ENCODE results near the gene RAMP3. TPM values are rescaled to one million over a fixed set of nuclear protein-coding genes. Genes with fewer than 3 reads are reported as not detected.

Gene RAMP3
- polyA plus RNA-seq, 2 of the 4 experiments (the other 2 are of a cell fraction): not detected

GRCh38 chr7:45181991-45182855 lies 24.6 kb downstream of the RAMP3 start:
- no peaks in the 10 kb centered on the region for H3K9me3 ChIP-seq
- DNase-seq (ENCODE audit: low read depth in 1 of 2, low spot score in 1 of 2): no peak
- CTCF ChIA-PET: interaction anchor here (1.0 to 1.2 kb wide), 2 partner anchors 24 to 672 kb away, joined by 3 read pairs; no protein-coding TSS in a partner anchor
- ATAC-seq: no peak
- H3K4me3 ChIP-seq: no peak overlapping the region
- WGBS (ENCODE audit: missing lambda C conversion rate): 38% methylated on average over 7 of the region's 8 CpGs
- H3K4me1 ChIP-seq: no peaks in the 10 kb centered on the region
- H3K4me2 ChIP-seq: no peak overlapping the region
- no peak for FAIRE-seq
- POLR2A ChIA-PET: no interaction called here
- H3K27ac ChIP-seq: no peak overlapping the region
- TF ChIP-seq HOXB5 (CRISPR knock-in tag; IDR thresholded peaks at IDR 0.05) (no peak), NR3C1 (IDR thresholded peaks at IDR 0.05) (no peak), NFE2L2 (conservative IDR thresholded peaks at IDR 0.05; ENCODE audit: low read length) (no peak), POLR2A (IDR thresholded peaks at IDR 0.05; ENCODE audit: low read length) (no peak), ZNF302 (CRISPR knock-in tag; IDR thresholded peaks at IDR 0.05) (no peak), CEBPB (IDR thresholded peaks at IDR 0.05) (no peak), CBX8 (IDR thresholded peaks at IDR 0.05) (no peak), BHLHE40 (IDR thresholded peaks at IDR 0.05; ENCODE audit: low read depth, low read length) (no peak)

GRCh38 chr7:45182856-45183710 lies 25.5 kb downstream of the RAMP3 start:
- no peak for ATAC-seq
- CTCF ChIA-PET: no interaction called here
- Histone ChIP-seq H3K4me3 (no peak overlapping the region), H3K4me1 (no peaks in the 10 kb centered on the region), H3K9me3 (no peaks in the 10 kb centered on the region), H3K4me2 (no peak overlapping the region), H3K27ac (no peak overlapping the region)
- WGBS (ENCODE audit: missing lambda C conversion rate): 62% methylated on average over 16 of the region's 21 CpGs
- TF ChIP-seq ESRRA (IDR thresholded peaks at IDR 0.05; ENCODE audit: borderline replicate concordance, low read length): no peak
- TF ChIP-seq ZFP36 (IDR thresholded peaks at IDR 0.05; ENCODE audit: borderline replicate concordance, partially characterized antibody): no peak
- TF ChIP-seq REST (IDR thresholded peaks at IDR 0.05): no peak
- TF ChIP-seq PHF8 (IDR thresholded peaks at IDR 0.05; ENCODE audit: borderline replicate concordance, low read depth): no peak
- no peak for TF ChIP-seq FOSB (CRISPR knock-in tag; IDR thresholded peaks at IDR 0.05)
- TF ChIP-seq ZC3H11A (IDR thresholded peaks at IDR 0.05): no peak
- TF ChIP-seq NFE2L2 (conservative IDR thresholded peaks at IDR 0.05; ENCODE audit: low read length): no peak
- no peak for TF ChIP-seq CHD4 (IDR thresholded peaks at IDR 0.05; ENCODE audit: borderline replicate concordance)
- TF ChIP-seq HMGXB4 (CRISPR knock-in tag; IDR thresholded peaks at IDR 0.05; ENCODE audit: borderline replicate concordance): no peak
- TF ChIP-seq RNF2 (IDR thresholded peaks at IDR 0.05; ENCODE audit: borderline replicate concordance, low read depth): no peak
- FAIRE-seq: no peak
- DNase-seq (ENCODE audit: low read depth in 1 of 2, low spot score in 1 of 2): no peak
- POLR2A ChIA-PET: no interaction called here

Data from A549 (cell line).